CD4-positive, CD25-positive, alpha-beta regulatory T cell (primary cell): ENCODE data around the gene MGAT3. TPM values are rescaled to one million over a fixed set of nuclear protein-coding genes. Genes with fewer than 3 reads are reported as not detected.
A peak's percentile ranks its signal among the peaks of the same experiment; 100 is the strongest.

ENCODE experiments used
- ATAC-seq, 2 donors: fragments of 150-1000 bp; cut with Tn5 transposase; one replicate each; pipeline ENCODE4 v1.10.0; 2021; ENCODE audit warnings: low read depth in 2 of 2, moderate number of reproducible peaks in 2 of 2, moderate library complexity in 1 of 2
- DNase-seq, 3 donors: peaks; one replicate each; pipeline versions ENCODE4 v3.0.0 to v3.0.0-alpha.2; 2012 to 2022; ENCODE audit warnings: mixed read lengths in 1 of 3
- H3K27ac ChIP-seq: one replicate; pipeline ENCODE4 v1.7.0; 2013; ENCODE audit warnings: mild to moderate bottlenecking, low read length; ENCODE audit not compliant: insufficient read depth, poor library complexity, severe bottlenecking
- H3K27me3 ChIP-seq: one replicate; pipeline ENCODE4 v1.7.0; 2013; ENCODE audit warnings: low read length; ENCODE audit not compliant: control insufficient read depth, insufficient read depth
- H3K36me3 ChIP-seq: one replicate; pipeline ENCODE4 v1.7.0; 2013; ENCODE audit warnings: mild to moderate bottlenecking, low read length, moderate library complexity; ENCODE audit not compliant: control insufficient read depth, insufficient read depth
- H3K4me1 ChIP-seq: 2 replicates; pipeline ENCODE4 v1.7.0; 2013; ENCODE audit warnings: mild to moderate bottlenecking, low read length; ENCODE audit not compliant: insufficient read depth, control insufficient read depth, poor library complexity, severe bottlenecking
- H3K4me3 ChIP-seq: one replicate; pipeline ENCODE4 v1.7.0; 2013; ENCODE audit warnings: low read depth, mild to moderate bottlenecking, low read length, moderate library complexity
- H3K9me3 ChIP-seq, 2 experiments: 1 replicate in 1 of 2; 2 replicates in 1 of 2; pipeline ENCODE4 v1.7.0; 2013; ENCODE audit warnings: low read length in 2 of 2, mild to moderate bottlenecking in 1 of 2, moderate library complexity in 1 of 2; ENCODE audit not compliant: control insufficient read depth in 2 of 2
- H3K27ac Mint-ChIP-seq, 3 donors: one replicate each; pipeline ENCODE4 v1.8.0; 2020 to 2022; ENCODE audit warnings: mild to moderate bottlenecking in 3 of 3, mixed read lengths in 3 of 3, moderate library complexity in 2 of 3
- H3K27me3 Mint-ChIP-seq: one replicate; pipeline ENCODE4 v1.8.0; 2022; ENCODE audit warnings: mild to moderate bottlenecking, mixed read lengths
- H3K36me3 Mint-ChIP-seq: one replicate; pipeline ENCODE4 v1.8.0; 2020; ENCODE audit warnings: mixed read lengths
- H3K4me1 Mint-ChIP-seq, 4 donors: one replicate each; pipeline ENCODE4 v1.8.0; 2020 to 2022; ENCODE audit warnings: mixed read lengths in 4 of 4, mild to moderate bottlenecking in 1 of 4
- H3K4me3 Mint-ChIP-seq, 4 donors: one replicate each; pipeline ENCODE4 v1.8.0; 2020 to 2022; ENCODE audit warnings: mild to moderate bottlenecking in 4 of 4, mixed read lengths in 4 of 4, moderate library complexity in 3 of 4
- H3K9me3 Mint-ChIP-seq, 7 donors: one replicate each; pipeline ENCODE4 v1.8.0; 2020 to 2022; ENCODE audit warnings: mixed read lengths in 7 of 7, mild to moderate bottlenecking in 3 of 7, moderate library complexity in 2 of 7
- polyA plus RNA-seq, 4 donors: library from polyadenylated mRNA; unstranded; fragments of 300-500 nt; fragmentation: Illumina TruSeq; gene quantifications; one replicate each; pipeline ENCODE4 v1.2.3, GENCODE V29; 2021
- total RNA-seq: library from RNA; stranded (reverse); gene quantifications from one replicate; pipeline ENCODE4 v1.2.3, GENCODE V29; 2022

MGAT3 gene
- total and polyA plus RNA-seq, 5 donors from 2014 or later = 0.12 TPM; not detected in 4

- H3K27ac ChIP-seq = no peak overlapping the region
- no peak for DNase-seq
- no peak overlapping the region for H3K4me3 ChIP-seq
- peaks cover 35% of the 10 kb centered on the region for H3K27me3 Mint-ChIP-seq
- peaks cover 0 to 10% (median under 1%) of the 10 kb centered on the region in 4 donors for H3K4me1 Mint-ChIP-seq
- H3K27ac Mint-ChIP-seq = peak overlapping the region in 1 of 3 donors; percentile 77
- H3K4me1 ChIP-seq = peaks cover 2% of the 10 kb centered on the region
- ATAC-seq = no peak
- no peaks in the 10 kb centered on the region for H3K36me3 Mint-ChIP-seq
- H3K36me3 ChIP-seq = no peaks in the 10 kb centered on the region
- no peak overlapping the region for H3K4me3 Mint-ChIP-seq
- H3K9me3 Mint-ChIP-seq = peaks cover 0 to 3% (median 0%) of the 10 kb centered on the region in 7 donors
- no peaks in the 10 kb centered on the region for H3K27me3 ChIP-seq
- no peaks in the 10 kb centered on the region for H3K9me3 ChIP-seq
Observed at GRCh38 chr22:39463277-39463676, 6.5 kb downstream of the MGAT3 start.

GRCh38 chr22:39463931-39464390 lies 7.1 kb downstream of the MGAT3 start:
- Mint-ChIP-seq H3K4me3 (no peak overlapping the region), H3K27ac (no peak overlapping the region), H3K36me3 (no peaks in the 10 kb centered on the region), H3K27me3 (peaks cover 31% of the 10 kb centered on the region), H3K4me1 (peaks cover 0 to 8% (median 2%) of the 10 kb centered on the region in 4 donors), H3K9me3 (no peaks in the 10 kb centered on the region)
- Histone ChIP-seq H3K4me1 (no peaks in the 10 kb centered on the region), H3K27me3 (no peaks in the 10 kb centered on the region), H3K4me3 (no peak overlapping the region), H3K36me3 (no peaks in the 10 kb centered on the region), H3K9me3 (no peaks in the 10 kb centered on the region), H3K27ac (no peak overlapping the region)
- DNase-seq (no peak), ATAC-seq (no peak)

GRCh38 chr22:39466228-39467006 lies 9.6 kb downstream of the MGAT3 start:
- Histone ChIP-seq H3K27me3 (no peaks in the 10 kb centered on the region), H3K27ac (no peak overlapping the region), H3K36me3 (no peaks in the 10 kb centered on the region), H3K4me1 (no peaks in the 10 kb centered on the region), H3K4me3 (no peak overlapping the region), H3K9me3 (no peaks in the 10 kb centered on the region)
- DNase-seq = no peak
- Mint-ChIP-seq H3K27me3 (peaks cover 9% of the 10 kb centered on the region), H3K27ac (no peak overlapping the region), H3K9me3 (no peaks in the 10 kb centered on the region), H3K36me3 (no peaks in the 10 kb centered on the region), H3K4me1 (peaks cover 0 to 11% (median 2%) of the 10 kb centered on the region in 4 donors), H3K4me3 (no peak overlapping the region)
- ATAC-seq = no peak

- Histone ChIP-seq H3K36me3 (no peaks in the 10 kb centered on the region), H3K27ac (no peak overlapping the region), H3K4me1 (peaks cover 6% of the 10 kb centered on the region), H3K27me3 (no peaks in the 10 kb centered on the region), H3K4me3 (no peak overlapping the region), H3K9me3 (no peaks in the 10 kb centered on the region)
- DNase-seq = no peak
- Mint-ChIP-seq H3K9me3 (no peaks in the 10 kb centered on the region), H3K4me3 (no peak overlapping the region), H3K36me3 (no peaks in the 10 kb centered on the region), H3K27me3 (peaks cover 9% of the 10 kb centered on the region), H3K4me1 (peaks cover 0 to 20% (median 2%) of the 10 kb centered on the region in 4 donors), H3K27ac (no peak overlapping the region)
- ATAC-seq = no peak
Observed at GRCh38 chr22:39467390-39467895, 10.6 kb downstream of the MGAT3 start.

GRCh38 chr22:39468487-39469325 lies 11.9 kb downstream of the MGAT3 start:
- no peak for ATAC-seq
- H3K27ac ChIP-seq = no peak overlapping the region

GRCh38 chr22:39469326-39469680 lies 12.5 kb downstream of the MGAT3 start:
- ATAC-seq (no peak), DNase-seq (no peak)
- Mint-ChIP-seq H3K27ac (no peak overlapping the region), H3K9me3 (no peaks in the 10 kb centered on the region), H3K36me3 (no peaks in the 10 kb centered on the region), H3K4me3 (no peak overlapping the region), H3K27me3 (peaks cover 9% of the 10 kb centered on the region), H3K4me1 (peaks cover 0 to 26% (median 2%) of the 10 kb centered on the region in 4 donors)
- H3K27ac ChIP-seq = no peak overlapping the region
- no peak overlapping the region for H3K4me3 ChIP-seq
- no peaks in the 10 kb centered on the region for H3K36me3 ChIP-seq
- no peaks in the 10 kb centered on the region for H3K27me3 ChIP-seq
- H3K4me1 ChIP-seq = peaks cover 6% of the 10 kb centered on the region
- no peaks in the 10 kb centered on the region for H3K9me3 ChIP-seq

More at GRCh38 chr22:39468487-39469325, 11.9 kb downstream of the MGAT3 start:
- H3K27me3 Mint-ChIP-seq = peaks cover 9% of the 10 kb centered on the region
- no peaks in the 10 kb centered on the region for H3K9me3 Mint-ChIP-seq
- no peaks in the 10 kb centered on the region for H3K36me3 Mint-ChIP-seq
- Histone ChIP-seq H3K4me3 (no peak overlapping the region), H3K36me3 (no peaks in the 10 kb centered on the region), H3K9me3 (no peaks in the 10 kb centered on the region), H3K27me3 (no peaks in the 10 kb centered on the region), H3K4me1 (peaks cover 6% of the 10 kb centered on the region)
- no peak for DNase-seq
- no peak overlapping the region for H3K4me3 Mint-ChIP-seq
- peaks cover 0 to 26% (median 2%) of the 10 kb centered on the region in 4 donors for H3K4me1 Mint-ChIP-seq
- H3K27ac Mint-ChIP-seq = no peak overlapping the region

- H3K4me1 ChIP-seq = peaks cover 6% of the 10 kb centered on the region
- no peaks in the 10 kb centered on the region for H3K36me3 Mint-ChIP-seq
- H3K36me3 ChIP-seq = no peaks in the 10 kb centered on the region
- H3K4me3 Mint-ChIP-seq = no peak overlapping the region
- peak overlapping the region in 2 of 3 donors; percentile 55 to 64 for H3K27ac Mint-ChIP-seq
- peaks cover 9% of the 10 kb centered on the region for H3K27me3 Mint-ChIP-seq
- H3K4me1 Mint-ChIP-seq = peaks cover 0 to 26% (median 2%) of the 10 kb centered on the region in 4 donors
- no peak for DNase-seq
- no peak overlapping the region for H3K27ac ChIP-seq
- no peak overlapping the region for H3K4me3 ChIP-seq
- no peaks in the 10 kb centered on the region for H3K27me3 ChIP-seq
- H3K9me3 ChIP-seq = no peaks in the 10 kb centered on the region
- ATAC-seq = no peak
- no peaks in the 10 kb centered on the region for H3K9me3 Mint-ChIP-seq
Observed at GRCh38 chr22:39469681-39470450, 13.1 kb downstream of the MGAT3 start.
